ENCODE measurements around the gene PTRH1. TPM values are rescaled to one million over a fixed set of nuclear protein-coding genes. Genes with fewer than 3 reads are reported as not detected.
A peak's percentile ranks its signal among the peaks of the same experiment; 100 is the strongest.

PTRH1 gene
- total and polyA plus RNA-seq, 2 of the 13 experiments (the other 11 are each of a cell fraction or from before 2014, with no cell fraction given), result 4.0 to 10.4 TPM

DNA sequence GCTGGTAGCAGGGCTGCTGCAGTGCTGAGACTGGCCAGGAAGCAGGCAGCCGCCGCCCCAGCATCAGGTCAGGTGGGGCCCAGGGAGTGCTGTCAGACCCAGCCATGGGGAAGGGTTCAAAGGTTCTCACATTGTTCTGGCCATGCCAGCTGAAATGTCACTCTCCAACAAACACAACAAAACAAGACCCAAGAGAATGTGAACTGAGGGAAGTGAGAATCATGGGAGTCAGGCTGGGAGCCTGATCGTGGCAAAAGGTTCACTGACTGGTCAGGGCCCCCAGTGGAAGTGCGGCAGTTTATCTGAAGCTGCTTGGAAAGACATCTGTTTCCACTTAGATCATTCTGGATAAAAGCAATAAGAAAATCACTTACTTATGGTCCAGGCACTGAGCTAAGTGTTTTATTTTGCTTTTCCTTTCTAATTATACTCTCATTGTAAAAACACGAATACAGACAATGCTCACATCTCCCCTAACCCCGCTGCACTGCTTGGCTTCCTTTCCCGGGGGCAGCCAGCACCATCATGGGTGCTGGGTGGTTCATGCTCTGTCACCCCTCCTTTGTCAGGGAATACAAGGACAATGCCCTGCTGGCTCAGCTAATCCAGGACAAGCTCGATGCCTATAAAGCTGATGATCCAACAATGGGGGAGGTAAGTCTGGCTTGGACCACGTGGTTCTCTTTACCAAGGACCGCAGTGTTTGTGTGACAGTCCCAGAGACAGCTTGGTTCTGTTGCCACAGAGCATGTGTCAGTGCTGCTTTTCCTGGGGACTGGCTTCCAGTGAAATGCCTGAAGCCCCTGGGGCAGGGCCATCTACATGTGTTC, 50.6 kb downstream of the PTRH1 start (continued):
- TF ChIP-seq, protein P1, sequence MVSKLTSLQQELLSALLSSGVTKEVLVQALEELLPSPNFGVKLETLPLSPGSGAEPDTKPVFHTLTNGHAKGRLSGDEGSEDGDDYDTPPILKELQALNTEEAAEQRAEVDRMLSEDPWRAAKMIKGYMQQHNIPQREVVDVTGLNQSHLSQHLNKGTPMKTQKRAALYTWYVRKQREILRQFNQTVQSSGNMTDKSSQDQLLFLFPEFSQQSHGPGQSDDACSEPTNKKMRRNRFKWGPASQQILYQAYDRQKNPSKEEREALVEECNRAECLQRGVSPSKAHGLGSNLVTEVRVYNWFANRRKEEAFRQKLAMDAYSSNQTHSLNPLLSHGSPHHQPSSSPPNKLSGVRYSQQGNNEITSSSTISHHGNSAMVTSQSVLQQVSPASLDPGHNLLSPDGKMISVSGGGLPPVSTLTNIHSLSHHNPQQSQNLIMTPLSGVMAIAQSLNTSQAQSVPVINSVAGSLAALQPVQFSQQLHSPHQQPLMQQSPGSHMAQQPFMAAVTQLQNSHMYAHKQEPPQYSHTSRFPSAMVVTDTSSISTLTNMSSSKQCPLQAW (CRISPR knock-in tag; IDR thresholded peaks at IDR 0.05), result peak; percentile 74; the same call in 1 of the 2 replicates
- TF ChIP-seq NONO (IDR thresholded peaks at IDR 0.05), result no peak
- TF ChIP-seq NONO (CRISPR knock-in tag; conservative IDR thresholded peaks at IDR 0.05), result no peak
- TF ChIP-seq SOX13 (IDR thresholded peaks at IDR 0.05), result peak; percentile 75
- TF ChIP-seq SOX13 (CRISPR knock-in tag; conservative IDR thresholded peaks at IDR 0.05 in 1 of 2, IDR thresholded peaks at IDR 0.05 in 1 of 2), result peak in 1 of 2 experiments; percentile 93; a peak in 2 of 4 replicates
- TF ChIP-seq CEBPG (CRISPR knock-in tag; IDR thresholded peaks at IDR 0.05), result no peak
- TF ChIP-seq POLR2A (IDR thresholded peaks at IDR 0.05; ENCODE audit: insufficient read depth in 1 of 2, low read depth in 2 of 2, low read length in 2 of 2), result no peak
- no peak for TF ChIP-seq ZFY (CRISPR knock-in tag; IDR thresholded peaks at IDR 0.05)
- TF ChIP-seq ZNF18 (CRISPR knock-in tag; IDR thresholded peaks at IDR 0.05; ENCODE audit: insufficient replicate concordance), result no peak
- no peak for TF ChIP-seq SATB2 (CRISPR knock-in tag; IDR thresholded peaks at IDR 0.05)
- TF ChIP-seq ZNF280D (CRISPR knock-in tag; IDR thresholded peaks at IDR 0.05), result no peak
- TF ChIP-seq RFXAP (CRISPR knock-in tag; IDR thresholded peaks at IDR 0.05; ENCODE audit: borderline replicate concordance), result no peak
- no peak for TF ChIP-seq POGZ (CRISPR knock-in tag; IDR thresholded peaks at IDR 0.05)
- no peak for TF ChIP-seq HNRNPH1 (optimal IDR thresholded peaks at IDR 0.05; ENCODE audit: low read depth, low read length)
- TF ChIP-seq, protein P2, sequence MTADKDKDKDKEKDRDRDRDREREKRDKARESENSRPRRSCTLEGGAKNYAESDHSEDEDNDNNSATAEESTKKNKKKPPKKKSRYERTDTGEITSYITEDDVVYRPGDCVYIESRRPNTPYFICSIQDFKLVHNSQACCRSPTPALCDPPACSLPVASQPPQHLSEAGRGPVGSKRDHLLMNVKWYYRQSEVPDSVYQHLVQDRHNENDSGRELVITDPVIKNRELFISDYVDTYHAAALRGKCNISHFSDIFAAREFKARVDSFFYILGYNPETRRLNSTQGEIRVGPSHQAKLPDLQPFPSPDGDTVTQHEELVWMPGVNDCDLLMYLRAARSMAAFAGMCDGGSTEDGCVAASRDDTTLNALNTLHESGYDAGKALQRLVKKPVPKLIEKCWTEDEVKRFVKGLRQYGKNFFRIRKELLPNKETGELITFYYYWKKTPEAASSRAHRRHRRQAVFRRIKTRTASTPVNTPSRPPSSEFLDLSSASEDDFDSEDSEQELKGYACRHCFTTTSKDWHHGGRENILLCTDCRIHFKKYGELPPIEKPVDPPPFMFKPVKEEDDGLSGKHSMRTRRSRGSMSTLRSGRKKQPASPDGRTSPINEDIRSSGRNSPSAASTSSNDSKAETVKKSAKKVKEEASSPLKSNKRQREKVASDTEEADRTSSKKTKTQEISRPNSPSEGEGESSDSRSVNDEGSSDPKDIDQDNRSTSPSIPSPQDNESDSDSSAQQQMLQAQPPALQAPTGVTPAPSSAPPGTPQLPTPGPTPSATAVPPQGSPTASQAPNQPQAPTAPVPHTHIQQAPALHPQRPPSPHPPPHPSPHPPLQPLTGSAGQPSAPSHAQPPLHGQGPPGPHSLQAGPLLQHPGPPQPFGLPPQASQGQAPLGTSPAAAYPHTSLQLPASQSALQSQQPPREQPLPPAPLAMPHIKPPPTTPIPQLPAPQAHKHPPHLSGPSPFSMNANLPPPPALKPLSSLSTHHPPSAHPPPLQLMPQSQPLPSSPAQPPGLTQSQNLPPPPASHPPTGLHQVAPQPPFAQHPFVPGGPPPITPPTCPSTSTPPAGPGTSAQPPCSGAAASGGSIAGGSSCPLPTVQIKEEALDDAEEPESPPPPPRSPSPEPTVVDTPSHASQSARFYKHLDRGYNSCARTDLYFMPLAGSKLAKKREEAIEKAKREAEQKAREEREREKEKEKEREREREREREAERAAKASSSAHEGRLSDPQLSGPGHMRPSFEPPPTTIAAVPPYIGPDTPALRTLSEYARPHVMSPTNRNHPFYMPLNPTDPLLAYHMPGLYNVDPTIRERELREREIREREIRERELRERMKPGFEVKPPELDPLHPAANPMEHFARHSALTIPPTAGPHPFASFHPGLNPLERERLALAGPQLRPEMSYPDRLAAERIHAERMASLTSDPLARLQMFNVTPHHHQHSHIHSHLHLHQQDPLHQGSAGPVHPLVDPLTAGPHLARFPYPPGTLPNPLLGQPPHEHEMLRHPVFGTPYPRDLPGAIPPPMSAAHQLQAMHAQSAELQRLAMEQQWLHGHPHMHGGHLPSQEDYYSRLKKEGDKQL (CRISPR knock-in tag; IDR thresholded peaks at IDR 0.05; ENCODE audit: low read depth), result no peak
- TF ChIP-seq NCOA2 (CRISPR knock-in tag; IDR thresholded peaks at IDR 0.05), result no peak
- no peak for TF ChIP-seq SP4 (CRISPR knock-in tag; IDR thresholded peaks at IDR 0.05)
- no peak for TF ChIP-seq SALL2 (CRISPR knock-in tag; IDR thresholded peaks at IDR 0.05)
